Retinal pigment epithelial cell (primary cell): Measurements from ENCODE around the gene GAS7.

Experiments
- DNase-seq: peaks from one replicate; pipeline ENCODE4 v3.0.0-alpha.2; 2010; ENCODE audit warnings: low read depth
- H3K4me3 ChIP-seq: 2 replicates; pipeline ENCODE4 v1.5.1; 2011; ENCODE audit warnings: mild to moderate bottlenecking, low read length, control low read depth, moderate library complexity
- TF ChIP-seq, protein P1 (sequence below): conservative IDR thresholded peaks from 2 replicates; pipeline ENCODE4 v1.5.1; 2011; ENCODE audit warnings: low read depth, low read length, control low read depth, inconsistent platforms

GAS7 gene

GRCh38 chr17:10032118-10032852 is 166.1 kb downstream of the GAS7 start:
- H3K4me3 ChIP-seq = no peak overlapping the region
- DNase-seq = no peak
- TF ChIP-seq, protein P1, sequence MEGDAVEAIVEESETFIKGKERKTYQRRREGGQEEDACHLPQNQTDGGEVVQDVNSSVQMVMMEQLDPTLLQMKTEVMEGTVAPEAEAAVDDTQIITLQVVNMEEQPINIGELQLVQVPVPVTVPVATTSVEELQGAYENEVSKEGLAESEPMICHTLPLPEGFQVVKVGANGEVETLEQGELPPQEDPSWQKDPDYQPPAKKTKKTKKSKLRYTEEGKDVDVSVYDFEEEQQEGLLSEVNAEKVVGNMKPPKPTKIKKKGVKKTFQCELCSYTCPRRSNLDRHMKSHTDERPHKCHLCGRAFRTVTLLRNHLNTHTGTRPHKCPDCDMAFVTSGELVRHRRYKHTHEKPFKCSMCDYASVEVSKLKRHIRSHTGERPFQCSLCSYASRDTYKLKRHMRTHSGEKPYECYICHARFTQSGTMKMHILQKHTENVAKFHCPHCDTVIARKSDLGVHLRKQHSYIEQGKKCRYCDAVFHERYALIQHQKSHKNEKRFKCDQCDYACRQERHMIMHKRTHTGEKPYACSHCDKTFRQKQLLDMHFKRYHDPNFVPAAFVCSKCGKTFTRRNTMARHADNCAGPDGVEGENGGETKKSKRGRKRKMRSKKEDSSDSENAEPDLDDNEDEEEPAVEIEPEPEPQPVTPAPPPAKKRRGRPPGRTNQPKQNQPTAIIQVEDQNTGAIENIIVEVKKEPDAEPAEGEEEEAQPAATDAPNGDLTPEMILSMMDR = no peak

DNA sequence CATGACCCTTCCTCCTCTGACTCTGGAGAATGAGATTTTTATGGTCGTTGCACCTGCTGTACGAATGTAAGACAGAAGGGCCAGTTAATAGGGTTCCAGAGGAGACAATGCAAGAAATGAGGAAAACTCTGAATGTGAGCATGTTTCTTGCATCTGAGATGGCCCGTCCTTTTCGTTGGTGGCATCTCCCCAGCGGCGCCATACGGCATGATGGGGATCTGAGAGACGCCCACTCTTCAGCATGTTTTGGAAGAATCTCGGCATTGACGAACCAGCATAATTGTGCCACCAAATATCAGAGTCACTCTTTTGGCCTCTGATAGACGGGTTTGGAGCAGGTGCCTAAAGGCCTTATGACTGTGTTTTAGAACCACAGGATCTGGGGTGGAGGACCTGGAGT is 166.8 kb downstream of the GAS7 start:
- TF ChIP-seq, protein P1 = no peak
- H3K4me3 ChIP-seq = no peak overlapping the region
- no peak for DNase-seq

- TF ChIP-seq, protein P1 = no peak
- DNase-seq = no peak
- H3K4me3 ChIP-seq = no peak overlapping the region
Measured at GRCh38 chr17:10031127-10031526, 167.3 kb downstream of the GAS7 start.

DNA sequence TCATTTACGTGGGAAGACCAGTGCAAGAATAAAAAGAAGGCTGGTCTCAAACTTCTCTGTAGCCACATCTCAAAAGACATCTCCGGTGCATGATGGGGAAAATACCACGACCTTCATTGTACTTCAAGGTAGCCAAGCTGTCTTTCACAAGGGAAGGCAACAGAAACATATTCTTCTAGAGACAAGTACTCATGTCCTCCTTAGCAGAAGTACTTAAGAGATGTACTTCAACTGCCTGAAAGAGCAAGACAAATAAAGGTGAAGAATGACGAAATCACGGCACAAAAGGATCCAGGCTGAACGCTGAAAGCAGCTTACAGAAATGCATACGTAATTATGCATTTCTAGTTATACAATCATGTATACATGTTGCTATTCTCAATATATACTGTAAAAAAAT is 169.3 kb downstream of the GAS7 start:
- no peak overlapping the region for H3K4me3 ChIP-seq
- DNase-seq = no peak
- TF ChIP-seq, protein P1 = no peak

GRCh38 chr17:10025976-10026901 is 172.2 kb downstream of the GAS7 start:
- TF ChIP-seq, protein P1 = no peak
- peak overlapping the region; percentile 29 for H3K4me3 ChIP-seq
- peak; percentile 60 for DNase-seq

DNA sequence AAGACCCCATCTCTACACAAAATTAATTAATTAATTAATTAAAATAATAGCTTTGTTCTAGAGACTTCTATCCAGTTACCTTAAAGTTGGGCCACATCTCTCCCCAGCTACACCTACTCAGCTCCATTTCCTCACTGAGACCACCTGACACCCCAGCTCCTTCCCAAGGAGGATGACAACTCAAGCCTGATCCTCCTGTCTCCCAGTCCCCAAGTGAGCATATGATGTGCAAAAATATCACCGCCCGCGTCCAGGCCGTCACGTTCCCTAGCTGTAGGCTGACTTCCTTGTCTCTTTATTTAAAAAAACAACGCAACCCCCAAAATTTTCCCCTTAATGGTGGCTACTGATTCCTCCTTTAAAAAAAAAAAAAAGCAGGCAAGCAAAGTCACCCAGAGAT is 173.2 kb downstream of the GAS7 start:
- TF ChIP-seq, protein P1 = no peak
- no peak overlapping the region for H3K4me3 ChIP-seq
- DNase-seq = no peak
